T-helper 17 cell (primary cell): Measurements from ENCODE around the gene ITPR1. TPM values are rescaled to one million over a fixed set of nuclear protein-coding genes. Genes with fewer than 3 reads are reported as not detected.
A peak's percentile ranks its signal among the peaks of the same experiment; 100 is the strongest.

Source experiments
- ATAC-seq: fragments of 150-1000 bp; cut with Tn5 transposase; 2 replicates; pipeline ENCODE4 v1.10.0; 2021; ENCODE audit warnings: mild to moderate bottlenecking, moderate library complexity
- DNase-seq, 3 donors: peaks; one replicate each; pipeline versions ENCODE4 v3.0.0 to v3.0.0-alpha.2; 2020 to 2021
- H3K9me3 ChIP-seq: one replicate; pipeline ENCODE4 v1.7.0; 2013; ENCODE audit warnings: low read length, mild to moderate bottlenecking; ENCODE audit not compliant: control insufficient read depth, poor library complexity, severe bottlenecking
- H3K27ac Mint-ChIP-seq: one replicate; pipeline ENCODE4 v1.8.0; 2022; ENCODE audit warnings: mild to moderate bottlenecking, moderate library complexity, mixed read lengths
- H3K27me3 Mint-ChIP-seq: one replicate; pipeline ENCODE4 v1.8.0; 2022; ENCODE audit warnings: mixed read lengths
- H3K36me3 Mint-ChIP-seq: one replicate; pipeline ENCODE4 v1.8.0; 2022; ENCODE audit warnings: low read depth, mixed read lengths
- H3K4me1 Mint-ChIP-seq: one replicate; pipeline ENCODE4 v1.8.0; 2022; ENCODE audit warnings: mild to moderate bottlenecking, mixed read lengths
- H3K4me3 Mint-ChIP-seq: one replicate; pipeline ENCODE4 v1.8.0; 2022; ENCODE audit warnings: mild to moderate bottlenecking, moderate library complexity, mixed read lengths
- total RNA-seq, 4 donors: library from RNA in 2 of 4; stranded (reverse) in 2 of 4; gene quantifications; one replicate each; pipeline ENCODE4 v1.2.3 and lab custom pipeline; 2022 to 2026

Gene ITPR1
- total RNA-seq, 2 donors from 2014 or later: 92.0 to 102 TPM

GRCh38 chr3:4841776-4842440, 348.8 kb downstream of the ITPR1 start:
- H3K4me1 Mint-ChIP-seq: peaks cover 46% of the 10 kb centered on the region
- peaks cover 2% of the 10 kb centered on the region for H3K36me3 Mint-ChIP-seq

GRCh38 chr3:4843619-4844018, 350.5 kb downstream of the ITPR1 start:
- H3K27ac Mint-ChIP-seq: peak overlapping the region; percentile 100
- H3K4me3 Mint-ChIP-seq: no peak overlapping the region
- ATAC-seq: no peak
- no peaks in the 10 kb centered on the region for H3K9me3 ChIP-seq
- no peaks in the 10 kb centered on the region for H3K27me3 Mint-ChIP-seq
- peaks cover 2% of the 10 kb centered on the region for H3K36me3 Mint-ChIP-seq
- H3K4me1 Mint-ChIP-seq: peaks cover 54% of the 10 kb centered on the region
- no peak for DNase-seq

More at GRCh38 chr3:4841776-4842440, 348.8 kb downstream of the ITPR1 start:
- H3K4me3 Mint-ChIP-seq: peak overlapping the region; percentile 70
- no peaks in the 10 kb centered on the region for H3K27me3 Mint-ChIP-seq
- ATAC-seq (peak; percentile 11), DNase-seq (no peak)
- H3K27ac Mint-ChIP-seq: peak overlapping the region; percentile 100
- H3K9me3 ChIP-seq: no peaks in the 10 kb centered on the region

- no peaks in the 10 kb centered on the region for H3K9me3 ChIP-seq
- Mint-ChIP-seq H3K4me1 (peaks cover 66% of the 10 kb centered on the region), H3K27me3 (no peaks in the 10 kb centered on the region), H3K36me3 (peaks cover 2% of the 10 kb centered on the region), H3K27ac (peak overlapping the region; percentile 100), H3K4me3 (peak overlapping the region; percentile 56)
- peak; percentile 79 for ATAC-seq
- DNase-seq: no peak
Measured at GRCh38 chr3:4845882-4846281, 352.7 kb downstream of the ITPR1 start.

GRCh38 chr3:4846543-4846942, 353.4 kb downstream of the ITPR1 start:
- ATAC-seq (no peak), DNase-seq (no peak)
- Mint-ChIP-seq H3K4me3 (no peak overlapping the region), H3K4me1 (peaks cover 64% of the 10 kb centered on the region), H3K27me3 (no peaks in the 10 kb centered on the region), H3K27ac (peak overlapping the region; percentile 100), H3K36me3 (peaks cover 2% of the 10 kb centered on the region)
- no peaks in the 10 kb centered on the region for H3K9me3 ChIP-seq

GRCh38 chr3:4848176-4848825, 355.2 kb downstream of the ITPR1 start:
- DNase-seq (no peak), ATAC-seq (no peak)
- no peaks in the 10 kb centered on the region for H3K9me3 ChIP-seq
- H3K4me3 Mint-ChIP-seq: peak overlapping the region; percentile 16
- peaks cover 55% of the 10 kb centered on the region for H3K4me1 Mint-ChIP-seq
- no peaks in the 10 kb centered on the region for H3K27me3 Mint-ChIP-seq
- H3K27ac Mint-ChIP-seq: peak overlapping the region; percentile 100
- peaks cover 2% of the 10 kb centered on the region for H3K36me3 Mint-ChIP-seq

- DNase-seq (no peak), ATAC-seq (no peak)
- Mint-ChIP-seq H3K4me1 (peaks cover 57% of the 10 kb centered on the region), H3K4me3 (peak overlapping the region; percentile 62), H3K27ac (peak overlapping the region; percentile 100), H3K27me3 (no peaks in the 10 kb centered on the region), H3K36me3 (no peaks in the 10 kb centered on the region)
- H3K9me3 ChIP-seq: no peaks in the 10 kb centered on the region
Measured at GRCh38 chr3:4849136-4849535, 356.0 kb downstream of the ITPR1 start.

GRCh38 chr3:4849739-4850138, 356.6 kb downstream of the ITPR1 start:
- ATAC-seq (no peak), DNase-seq (no peak)
- Mint-ChIP-seq H3K27me3 (no peaks in the 10 kb centered on the region), H3K36me3 (no peaks in the 10 kb centered on the region), H3K4me3 (peak overlapping the region; percentile 83), H3K27ac (peak overlapping the region; percentile 100), H3K4me1 (peaks cover 60% of the 10 kb centered on the region)
- H3K9me3 ChIP-seq: no peaks in the 10 kb centered on the region

GRCh38 chr3:4850211-4850927, 357.2 kb downstream of the ITPR1 start:
- ATAC-seq: peak; percentile 57

GRCh38 chr3:4850928-4851265, 357.7 kb downstream of the ITPR1 start:
- Mint-ChIP-seq H3K27ac (peak overlapping the region; percentile 100), H3K4me3 (peak overlapping the region; percentile 43), H3K27me3 (no peaks in the 10 kb centered on the region), H3K4me1 (peaks cover 57% of the 10 kb centered on the region), H3K36me3 (no peaks in the 10 kb centered on the region)
- no peak for DNase-seq
- no peaks in the 10 kb centered on the region for H3K9me3 ChIP-seq
- ATAC-seq: peak; percentile 76

More at GRCh38 chr3:4850211-4850927, 357.2 kb downstream of the ITPR1 start:
- H3K27me3 Mint-ChIP-seq: no peaks in the 10 kb centered on the region
- no peaks in the 10 kb centered on the region for H3K36me3 Mint-ChIP-seq
- peak overlapping the region; percentile 83 for H3K4me3 Mint-ChIP-seq
- peak overlapping the region; percentile 100 for H3K27ac Mint-ChIP-seq
- no peaks in the 10 kb centered on the region for H3K9me3 ChIP-seq
- peaks cover 59% of the 10 kb centered on the region for H3K4me1 Mint-ChIP-seq
- peak in 1 of 3 donors; percentile 23 for DNase-seq

- no peaks in the 10 kb centered on the region for H3K9me3 ChIP-seq
- no peaks in the 10 kb centered on the region for H3K27me3 Mint-ChIP-seq
- H3K4me3 Mint-ChIP-seq: peak overlapping the region; percentile 47
- DNase-seq (no peak), ATAC-seq (no peak)
- H3K4me1 Mint-ChIP-seq: peaks cover 52% of the 10 kb centered on the region
- H3K27ac Mint-ChIP-seq: peak overlapping the region; percentile 100
- no peaks in the 10 kb centered on the region for H3K36me3 Mint-ChIP-seq
Measured at GRCh38 chr3:4852780-4853748, 359.9 kb downstream of the ITPR1 start.

GRCh38 chr3:4853749-4854140, 360.6 kb downstream of the ITPR1 start:
- DNase-seq (no peak), ATAC-seq (no peak)
- Mint-ChIP-seq H3K36me3 (no peaks in the 10 kb centered on the region), H3K27me3 (no peaks in the 10 kb centered on the region), H3K27ac (peak overlapping the region; percentile 100), H3K4me1 (peaks cover 46% of the 10 kb centered on the region), H3K4me3 (peak overlapping the region; percentile 47)
- H3K9me3 ChIP-seq: no peaks in the 10 kb centered on the region

GRCh38 chr3:4855676-4856075, 362.5 kb downstream of the ITPR1 start:
- peaks cover 31% of the 10 kb centered on the region for H3K4me1 Mint-ChIP-seq
- ATAC-seq (no peak), DNase-seq (no peak)
- H3K9me3 ChIP-seq: no peaks in the 10 kb centered on the region
- H3K27me3 Mint-ChIP-seq: no peaks in the 10 kb centered on the region
- no peak overlapping the region for H3K4me3 Mint-ChIP-seq
- peak overlapping the region; percentile 100 for H3K27ac Mint-ChIP-seq
- no peaks in the 10 kb centered on the region for H3K36me3 Mint-ChIP-seq
